ENCODE measurements around the gene FCHSD2.
A peak's percentile ranks its signal among the peaks of the same experiment; 100 is the strongest.

- TF ChIP-seq, protein P1, sequence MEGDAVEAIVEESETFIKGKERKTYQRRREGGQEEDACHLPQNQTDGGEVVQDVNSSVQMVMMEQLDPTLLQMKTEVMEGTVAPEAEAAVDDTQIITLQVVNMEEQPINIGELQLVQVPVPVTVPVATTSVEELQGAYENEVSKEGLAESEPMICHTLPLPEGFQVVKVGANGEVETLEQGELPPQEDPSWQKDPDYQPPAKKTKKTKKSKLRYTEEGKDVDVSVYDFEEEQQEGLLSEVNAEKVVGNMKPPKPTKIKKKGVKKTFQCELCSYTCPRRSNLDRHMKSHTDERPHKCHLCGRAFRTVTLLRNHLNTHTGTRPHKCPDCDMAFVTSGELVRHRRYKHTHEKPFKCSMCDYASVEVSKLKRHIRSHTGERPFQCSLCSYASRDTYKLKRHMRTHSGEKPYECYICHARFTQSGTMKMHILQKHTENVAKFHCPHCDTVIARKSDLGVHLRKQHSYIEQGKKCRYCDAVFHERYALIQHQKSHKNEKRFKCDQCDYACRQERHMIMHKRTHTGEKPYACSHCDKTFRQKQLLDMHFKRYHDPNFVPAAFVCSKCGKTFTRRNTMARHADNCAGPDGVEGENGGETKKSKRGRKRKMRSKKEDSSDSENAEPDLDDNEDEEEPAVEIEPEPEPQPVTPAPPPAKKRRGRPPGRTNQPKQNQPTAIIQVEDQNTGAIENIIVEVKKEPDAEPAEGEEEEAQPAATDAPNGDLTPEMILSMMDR (IDR thresholded peaks at IDR 0.05) = no peak
- peak in 2 of 4 donors; percentile 41 to 56 for TF ChIP-seq EP300 (IDR thresholded peaks at IDR 0.05)
Observed at GRCh38 chr11:72975778-72976521, 166.2 kb downstream of the FCHSD2 start.

All from upper lobe of left lung (tissue), 4 donors.